Spleen (tissue), 7 donors: ENCODE results near the gene TLNRD1.

Experiments
- CTCF ChIP-seq, 11 experiments: fragments of 200-600 bp in 7 of 11; fragments of 450-650 bp in 4 of 11; sonication (generic) in 4 of 11; IDR thresholded peaks in 8 of 11; conservative IDR thresholded peaks in 3 of 11; 1 replicate in 7 of 11; 2 replicates in 4 of 11; pipeline versions ENCODE4 v1.4.0 to v1.8.0; 2016 to 2021; ENCODE audit warnings: antibody characterized with exemption in 11 of 11, inconsistent platforms in 4 of 11, mild to moderate bottlenecking in 1 of 11
- POLR2A ChIP-seq, 3 donors: fragments of 450-650 bp; IDR thresholded peaks; one replicate each; pipeline ENCODE4 v1.5.1; 2017; ENCODE audit warnings: antibody characterized with exemption in 3 of 3, mild to moderate bottlenecking in 1 of 3
- POLR2AphosphoS5 ChIP-seq, 3 donors: sonication (generic); formaldehyde crosslinking; IDR thresholded peaks; one replicate each; pipeline ENCODE4 v1.5.1; 2017; ENCODE audit warnings: antibody characterized with exemption in 3 of 3
- donor health status: DM: no; HTN: no; CAD: no; lungs with moderate emphysema.
- donor health status: DM: no; HTN: no; CAD: no.
- donor health status: DM: no; HTN: no; CAD: no.

- TF ChIP-seq POLR2A (IDR thresholded peaks at IDR 0.05): no peak
- no peak for TF ChIP-seq CTCF (IDR thresholded peaks at IDR 0.05 in 8 of 11, conservative IDR thresholded peaks at IDR 0.05 in 3 of 11)
- TF ChIP-seq POLR2AphosphoS5 (IDR thresholded peaks at IDR 0.05): no peak
Measured at GRCh38 chr15:80970658-80971057, 30.1 kb upstream of the TLNRD1 start.
